Natural killer cell (primary cell): ENCODE data around the gene RBM45. TPM values are rescaled to one million over a fixed set of nuclear protein-coding genes. Genes with fewer than 3 reads are reported as not detected.
"Not testable (repeated sequence)": the region's sequence is repeated elsewhere in the genome, so short reads cannot be mapped to it uniquely, and the experiment has no call there.

Experiments
- ATAC-seq, 3 donors: fragments of 150-1000 bp in 2 of 3; fragments of 200-7000 bp in 1 of 3; cut with Tn5 transposase; 1 replicate in 1 of 3; 2 replicates in 2 of 3; pipeline ENCODE4 v1.10.0; 2021; ENCODE audit warnings: mild to moderate bottlenecking in 2 of 3, moderate library complexity in 2 of 3
- DNase-seq, 2 donors: peaks; one replicate each; pipeline versions ENCODE4 v3.0.0 to v3.0.0-alpha.2; 2013 to 2021; ENCODE audit warnings: mixed read lengths in 1 of 2
- H3K27ac ChIP-seq: one replicate; pipeline ENCODE4 v1.5.1; 2013; ENCODE audit warnings: mild to moderate bottlenecking, low read length
- H3K27me3 ChIP-seq: one replicate; pipeline ENCODE4 v1.6.1; 2013; ENCODE audit warnings: low read length; ENCODE audit not compliant: control insufficient read depth, insufficient read depth
- H3K36me3 ChIP-seq: one replicate; pipeline ENCODE4 v1.6.1; 2013; ENCODE audit warnings: low read length; ENCODE audit not compliant: control insufficient read depth, insufficient read depth
- H3K4me1 ChIP-seq: one replicate; pipeline ENCODE4 v1.6.1; 2013; ENCODE audit warnings: low read length; ENCODE audit not compliant: control insufficient read depth, insufficient read depth
- H3K4me3 ChIP-seq: one replicate; pipeline ENCODE4 v1.5.1; 2013; ENCODE audit warnings: low read length
- H3K9me3 ChIP-seq: one replicate; pipeline ENCODE4 v1.6.1; 2013; ENCODE audit warnings: low read length; ENCODE audit not compliant: control insufficient read depth, insufficient read depth
- H3K27ac Mint-ChIP-seq, 2 donors: one replicate each; pipeline ENCODE4 v1.8.0; 2022; ENCODE audit warnings: mild to moderate bottlenecking in 2 of 2, mixed read lengths in 2 of 2, moderate library complexity in 1 of 2
- H3K27me3 Mint-ChIP-seq, 2 donors: one replicate each; pipeline ENCODE4 v1.8.0; 2022; ENCODE audit warnings: low read depth in 2 of 2, mixed read lengths in 2 of 2
- H3K36me3 Mint-ChIP-seq: one replicate; pipeline ENCODE4 v1.8.0; 2022; ENCODE audit warnings: mixed read lengths
- H3K4me1 Mint-ChIP-seq, 2 donors: one replicate each; pipeline ENCODE4 v1.8.0; 2022; ENCODE audit warnings: mixed read lengths in 2 of 2
- H3K4me3 Mint-ChIP-seq: one replicate; pipeline ENCODE4 v1.8.0; 2022; ENCODE audit warnings: mild to moderate bottlenecking, moderate library complexity, mixed read lengths
- H3K9me3 Mint-ChIP-seq, 2 donors: one replicate each; pipeline ENCODE4 v1.8.0; 2022; ENCODE audit warnings: mixed read lengths in 2 of 2
- CTCF ChIP-seq: fragments of 200-600 bp; IDR thresholded peaks from one replicate; pipeline ENCODE4 v1.8.0; 2022; ENCODE audit warnings: antibody characterized with exemption
- WGBS: methylation state at CpG from one replicate; pipeline ENCODE4 v1.1.7; 2013; ENCODE audit warnings: missing lambda C conversion rate; ENCODE audit not compliant: insufficient coverage; 5-methylcytosine and 5-hydroxymethylcytosine counted together
- intact Hi-C: fragments of 100-400 bp; cut with micrococcal nuclease; formaldehyde crosslinking; loops from one replicate; pipeline ENCODE4 v1.14.2; 2022
- total RNA-seq, 4 donors: library from RNA; stranded (reverse); fragments of 120-200 nt in 1 of 4; gene quantifications; one replicate each; pipeline versions ENCODE4 v1.2.3 to v1.2.4, GENCODE V29; 2013 to 2022

The RBM45 gene
- total RNA-seq, 3 donors from 2014 or later (not counting 1 experiment from before 2014, with no cell fraction given) = 7.8 to 10.9 (median 9.1) TPM

DNA sequence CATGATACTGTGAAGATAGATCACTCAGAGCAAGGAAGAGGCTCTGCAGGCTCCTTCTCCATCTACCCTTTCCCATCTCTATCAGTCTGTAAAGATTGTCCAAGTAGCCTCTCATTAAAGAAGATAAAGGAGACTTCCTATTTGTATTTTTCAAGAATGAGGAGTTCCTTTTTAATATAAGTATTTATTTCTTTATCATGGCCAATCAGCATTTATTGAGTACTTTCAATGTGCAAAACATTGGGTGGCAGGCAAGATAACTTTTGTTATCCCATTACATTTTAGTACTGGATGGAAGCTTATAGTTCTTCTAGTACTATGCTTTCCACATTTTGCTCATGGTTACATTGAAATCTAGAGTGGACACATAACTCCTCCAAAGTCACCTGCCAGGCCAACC lies 36.1 kb upstream of the RBM45 start:
- Mint-ChIP-seq H3K4me3 (no peak overlapping the region), H3K27me3 (peaks cover 35 to 42% of the 10 kb centered on the region in 2 donors), H3K36me3 (no peaks in the 10 kb centered on the region), H3K9me3 (no peaks in the 10 kb centered on the region), H3K27ac (no peak overlapping the region), H3K4me1 (peaks cover 5 to 6% of the 10 kb centered on the region in 2 donors)
- ATAC-seq (no peak), DNase-seq (no peak)
- Histone ChIP-seq H3K27ac (no peak overlapping the region), H3K9me3 (no peaks in the 10 kb centered on the region), H3K4me3 (no peak overlapping the region), H3K36me3 (no peaks in the 10 kb centered on the region), H3K4me1 (peaks cover 9% of the 10 kb centered on the region), H3K27me3 (peaks cover 9% of the 10 kb centered on the region)
- no peak for TF ChIP-seq CTCF
- intact Hi-C loops = no loop called here

DNA sequence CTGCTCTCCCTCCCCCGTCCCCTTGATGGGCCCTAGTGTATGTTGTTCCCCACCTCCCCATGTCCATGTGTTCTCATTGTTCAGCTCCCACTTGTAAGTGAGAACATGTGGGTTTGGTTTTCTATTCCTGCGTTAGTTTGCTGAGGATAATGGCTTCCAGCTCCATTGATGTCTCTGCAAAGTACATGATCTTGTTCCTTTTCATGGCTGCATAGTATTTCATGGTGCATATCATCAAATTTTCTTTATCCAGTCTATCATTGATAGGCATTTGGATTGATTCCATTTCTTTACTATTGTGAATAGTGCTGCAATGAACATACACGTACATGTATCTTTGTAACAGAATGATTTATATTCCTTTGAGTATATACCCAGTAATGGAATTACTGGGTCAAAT lies 33.0 kb upstream of the RBM45 start:
- H3K9me3 Mint-ChIP-seq, H3K4me1 Mint-ChIP-seq, H3K4me1 ChIP-seq, H3K27ac Mint-ChIP-seq, H3K27me3 ChIP-seq, H3K4me3 ChIP-seq, DNase-seq, H3K9me3 ChIP-seq, H3K27ac ChIP-seq, intact Hi-C loops, H3K36me3 ChIP-seq, ATAC-seq, H3K36me3 Mint-ChIP-seq, H3K4me3 Mint-ChIP-seq: not testable (repeated sequence)
- 90% methylated on average over 1 of the region's 3 CpGs for WGBS
- peaks cover 18 to 23% of the 10 kb centered on the region in 2 donors for H3K27me3 Mint-ChIP-seq

DNA sequence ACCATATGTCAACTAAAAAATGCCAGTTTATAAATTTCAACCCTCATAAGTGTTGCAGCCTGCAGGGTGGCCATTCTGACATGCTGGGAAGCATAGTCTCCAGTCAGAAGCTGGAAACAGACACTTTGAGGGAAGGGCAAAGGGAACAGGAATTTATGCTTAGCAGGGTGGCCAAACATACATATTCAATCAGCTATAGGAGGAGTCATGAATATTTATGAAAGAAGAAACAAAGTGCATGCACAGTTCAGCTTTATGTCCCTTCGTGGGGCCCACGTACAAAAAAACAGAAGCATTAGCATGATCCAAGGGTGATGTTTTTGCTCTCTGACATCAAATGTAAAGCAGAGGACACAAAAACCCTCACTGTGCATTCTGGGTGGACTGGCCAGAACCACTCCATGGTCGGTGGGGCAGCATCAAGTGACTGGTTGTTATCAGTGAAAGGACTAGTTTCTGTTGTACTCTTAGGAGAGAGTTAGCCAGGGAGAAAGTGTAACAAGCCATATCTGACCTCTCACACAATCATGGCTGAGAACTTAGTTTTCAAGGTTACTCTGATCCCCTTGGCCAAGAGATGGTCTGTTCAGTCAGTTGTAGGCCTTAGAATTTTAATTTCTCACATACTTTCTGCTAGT lies 29.7 kb upstream of the RBM45 start:
- WGBS = 91% methylated on average over 3 of the region's 3 CpGs

GRCh38 chr2:178084273-178084672 lies 28.0 kb upstream of the RBM45 start:
- intact Hi-C loops = no loop called here
- Mint-ChIP-seq H3K4me1 (no peaks in the 10 kb centered on the region), H3K9me3 (no peaks in the 10 kb centered on the region), H3K4me3 (no peak overlapping the region), H3K36me3 (no peaks in the 10 kb centered on the region), H3K27me3 (peaks cover 5 to 7% of the 10 kb centered on the region in 2 donors), H3K27ac (no peak overlapping the region)
- no peak overlapping the region for H3K4me3 ChIP-seq
- H3K27me3 ChIP-seq = no peaks in the 10 kb centered on the region
- 94% methylated on average over 3 of the region's 3 CpGs for WGBS
- no peak for TF ChIP-seq CTCF
- DNase-seq = no peak
- H3K36me3 ChIP-seq = no peaks in the 10 kb centered on the region
- H3K9me3 ChIP-seq = no peaks in the 10 kb centered on the region
- ATAC-seq = no peak
- H3K27ac ChIP-seq = no peak overlapping the region
- no peaks in the 10 kb centered on the region for H3K4me1 ChIP-seq

More for the DNA sequence above, 29.7 kb upstream of the RBM45 start:
- H3K36me3 Mint-ChIP-seq = no peaks in the 10 kb centered on the region
- Histone ChIP-seq H3K27ac (no peak overlapping the region), H3K36me3 (no peaks in the 10 kb centered on the region), H3K27me3 (no peaks in the 10 kb centered on the region), H3K4me1 (no peaks in the 10 kb centered on the region), H3K9me3 (no peaks in the 10 kb centered on the region), H3K4me3 (no peak overlapping the region)
- ATAC-seq = no peak
- no peaks in the 10 kb centered on the region for H3K9me3 Mint-ChIP-seq
- intact Hi-C loops = no loop called here
- DNase-seq = no peak
- H3K4me3 Mint-ChIP-seq = no peak overlapping the region
- no peaks in the 10 kb centered on the region for H3K4me1 Mint-ChIP-seq
- no peak overlapping the region for H3K27ac Mint-ChIP-seq
- peaks cover 11 to 14% of the 10 kb centered on the region in 2 donors for H3K27me3 Mint-ChIP-seq
- TF ChIP-seq CTCF = no peak
